Measurements from ENCODE around the gene MGRN1. TPM values are rescaled to one million over a fixed set of nuclear protein-coding genes. Genes with fewer than 3 reads are reported as not detected.

The MGRN1 gene
- 67.1 and 72.3 TPM in 2 replicates for total RNA-seq (2022)
- percentile 60 among the genes with signal in this experiment for Bru-seq, nascent RNA
- percentile 65 among the genes with signal in this experiment for BruChase-seq, experiment 1, labeled RNA remaining after a 2-hour chase
- percentile 74 among the genes with signal in this experiment for BruChase-seq, experiment 2, labeled RNA remaining after a 6-hour chase
- long read RNA-seq, partial matches to known transcripts: 0 of 13 reads
- long read RNA-seq, other reads (novel, unspliced or antisense): 8 of 13 reads

DNA sequence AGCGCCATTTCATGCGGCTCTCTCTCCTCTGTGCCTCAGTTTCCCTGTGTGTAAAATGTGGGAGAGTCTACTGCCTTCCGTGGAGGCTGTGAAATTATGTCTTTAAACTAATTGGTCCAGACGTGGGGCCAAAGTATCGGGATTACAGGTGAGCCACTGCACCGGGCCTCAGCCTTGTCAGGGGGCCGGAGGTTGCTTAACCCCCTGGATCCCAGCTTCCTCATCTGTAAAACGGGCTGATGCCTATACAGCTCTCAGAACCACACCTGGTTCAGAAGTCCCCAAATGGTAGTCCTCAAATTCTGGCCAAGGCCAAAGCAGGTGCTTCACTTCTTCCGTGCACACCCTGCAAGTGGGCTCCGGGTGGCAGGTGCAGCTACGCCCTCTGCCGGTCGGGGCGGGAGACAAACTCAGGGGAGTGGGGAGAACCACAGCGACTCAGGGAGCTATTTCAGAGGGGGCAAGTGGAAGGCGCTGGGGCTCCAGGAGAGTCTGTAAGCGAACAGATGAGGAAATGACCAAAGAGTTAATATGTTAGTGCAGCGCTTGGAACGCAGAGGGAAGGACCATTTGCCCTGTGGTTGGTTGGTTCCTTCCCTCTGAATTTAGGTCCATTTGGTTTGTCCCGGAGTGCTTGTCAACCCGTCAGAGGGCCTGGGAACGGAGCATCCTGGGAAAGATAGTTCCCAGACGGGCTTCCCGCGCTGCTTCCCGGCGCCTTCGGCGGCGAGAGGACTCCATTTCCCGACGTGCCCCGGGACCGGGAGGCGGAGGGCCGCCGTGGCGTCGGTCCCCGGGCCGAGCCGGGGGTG lies at the start of gene MGRN1:
Gene MGRN1, plus strand, starts transcription at position 812 of the 812 bp plus-strand sequence. CDS start 135 bp downstream, outside the sequence.
- TF ChIP-seq, protein P1, sequence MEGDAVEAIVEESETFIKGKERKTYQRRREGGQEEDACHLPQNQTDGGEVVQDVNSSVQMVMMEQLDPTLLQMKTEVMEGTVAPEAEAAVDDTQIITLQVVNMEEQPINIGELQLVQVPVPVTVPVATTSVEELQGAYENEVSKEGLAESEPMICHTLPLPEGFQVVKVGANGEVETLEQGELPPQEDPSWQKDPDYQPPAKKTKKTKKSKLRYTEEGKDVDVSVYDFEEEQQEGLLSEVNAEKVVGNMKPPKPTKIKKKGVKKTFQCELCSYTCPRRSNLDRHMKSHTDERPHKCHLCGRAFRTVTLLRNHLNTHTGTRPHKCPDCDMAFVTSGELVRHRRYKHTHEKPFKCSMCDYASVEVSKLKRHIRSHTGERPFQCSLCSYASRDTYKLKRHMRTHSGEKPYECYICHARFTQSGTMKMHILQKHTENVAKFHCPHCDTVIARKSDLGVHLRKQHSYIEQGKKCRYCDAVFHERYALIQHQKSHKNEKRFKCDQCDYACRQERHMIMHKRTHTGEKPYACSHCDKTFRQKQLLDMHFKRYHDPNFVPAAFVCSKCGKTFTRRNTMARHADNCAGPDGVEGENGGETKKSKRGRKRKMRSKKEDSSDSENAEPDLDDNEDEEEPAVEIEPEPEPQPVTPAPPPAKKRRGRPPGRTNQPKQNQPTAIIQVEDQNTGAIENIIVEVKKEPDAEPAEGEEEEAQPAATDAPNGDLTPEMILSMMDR (IDR thresholded peaks at IDR 0.05; ENCODE audit: insufficient read depth in 1 of 2, low read depth in 1 of 2, low read length in 1 of 2, severe bottlenecking in 1 of 2, unreplicated experiment in 1 of 2): peak; percentile 84 to 94
- CTCF ChIA-PET: interaction anchor here (0.5 to 2.8 kb wide), 11 partner anchors 8 to 110 kb away, joined by 3 to 13 read pairs (median 4); partner anchors contain the start of genes ANKS3, CDIP1 and DNAAF8
- Histone ChIP-seq H3K36me3 (ENCODE audit: control insufficient read depth, insufficient read depth, low read length) (no peaks in the 10 kb centered on the region; the same call in 1 of the 2 replicates), H3K27me3 (replicated peaks; ENCODE audit: control insufficient read depth, insufficient read depth, low read length) (no peaks in the 10 kb centered on the region), H3K9me3 (no peaks in the 10 kb centered on the region), H3K4me1 (peaks cover 6% of the 10 kb centered on the region; the same call in 1 of the 2 replicates), H3K4me3 (ENCODE audit: low read depth, low read length) (peak within 1 kb of the TSS; percentile 99)
- Mint-ChIP-seq H3K4me3 (ENCODE audit: unreplicated experiment) (peak within 1 kb of the TSS; percentile 84), H3K9me3 (ENCODE audit: unreplicated experiment) (no peaks in the 10 kb centered on the region), H3K27me3 (ENCODE audit: insufficient read depth, unreplicated experiment) (no peaks in the 10 kb centered on the region), H3K4me1 (ENCODE audit: low read depth, unreplicated experiment) (peaks cover 8% of the 10 kb centered on the region), H3K36me3 (ENCODE audit: insufficient read depth, unreplicated experiment) (peaks cover 24% of the 10 kb centered on the region), H3K27ac (ENCODE audit: unreplicated experiment) (peak within 1 kb of the TSS; percentile 99)
- TSS peak; percentile 76 for BruUV-seq (replicated peaks)
- intact Hi-C loops (cut with micrococcal nuclease; ENCODE audit: unreplicated experiment): loop anchor here (1.0 to 2.0 kb wide), 3 partner anchors 8 to 39 kb away; no protein-coding TSS in a partner anchor
- POLR2A ChIA-PET: interaction anchor here (0.5 to 2.8 kb wide), 4 partner anchors 8 to 145 kb away, joined by 3 to 20 read pairs (median 3); partner anchors contain the start of genes ANKS3 and DNAAF8
- DNase-seq: peak; percentile 95

DNA sequence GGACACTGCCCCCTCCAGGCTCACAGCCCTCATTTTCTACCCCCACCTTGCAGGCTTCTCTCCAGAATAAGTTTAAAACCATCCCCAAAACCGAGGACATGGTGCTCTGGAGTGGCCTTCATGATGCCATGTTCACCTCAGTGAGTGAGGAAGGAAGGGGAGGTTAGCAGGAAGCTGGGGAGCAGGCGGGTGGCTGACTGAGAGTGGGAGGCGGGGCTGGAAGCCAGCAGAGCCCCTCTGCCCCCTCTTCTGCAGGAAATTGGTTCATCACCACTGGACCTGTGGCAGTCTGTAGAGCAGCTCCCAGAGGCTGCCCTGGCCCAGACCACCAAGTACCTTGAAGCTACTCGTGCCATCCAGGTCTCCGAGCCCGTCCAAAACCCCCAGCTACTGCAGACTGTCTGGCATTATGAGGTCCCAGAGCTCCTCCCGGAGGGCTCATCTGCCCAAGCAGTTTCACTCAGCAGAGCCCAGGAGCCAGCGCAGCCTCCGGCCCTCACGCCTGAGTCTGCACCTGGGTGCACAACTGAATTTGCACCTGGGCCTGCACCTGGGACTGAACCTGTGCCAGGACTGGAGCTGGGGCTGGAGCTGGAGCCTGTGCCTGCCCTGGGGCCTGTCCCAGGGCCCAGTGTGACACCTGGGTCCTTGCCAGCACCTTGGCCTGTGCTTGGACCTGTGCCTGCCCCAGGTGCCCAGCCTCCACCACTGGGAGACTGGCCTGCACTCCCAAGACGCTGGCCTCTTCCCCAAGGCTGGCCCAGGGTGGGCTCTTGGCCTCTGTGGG lies 49.5 kb upstream of the MGRN1 start:
- POLR2A ChIA-PET: no interaction called here

More for the DNA sequence above, 49.5 kb upstream of the MGRN1 start:
- H3K27ac Mint-ChIP-seq (ENCODE audit: unreplicated experiment): no peak overlapping the region
- TF ChIP-seq, protein P1 (IDR thresholded peaks at IDR 0.05; ENCODE audit: insufficient read depth in 1 of 2, low read depth in 1 of 2, low read length in 1 of 2, severe bottlenecking in 1 of 2, unreplicated experiment in 1 of 2): no peak
- intact Hi-C loops (cut with micrococcal nuclease; ENCODE audit: unreplicated experiment): no loop called here
- H3K36me3 Mint-ChIP-seq (ENCODE audit: insufficient read depth, unreplicated experiment): no peaks in the 10 kb centered on the region
- no peaks in the 10 kb centered on the region for H3K27me3 ChIP-seq (replicated peaks; ENCODE audit: control insufficient read depth, insufficient read depth, low read length)
- BruUV-seq (replicated peaks): no TSS peak
- no peak overlapping the region for H3K4me3 ChIP-seq (ENCODE audit: low read depth, low read length)
- H3K4me1 ChIP-seq: no peaks in the 10 kb centered on the region
- H3K36me3 ChIP-seq (ENCODE audit: control insufficient read depth, insufficient read depth, low read length): no peaks in the 10 kb centered on the region
- no peak overlapping the region for H3K4me3 Mint-ChIP-seq (ENCODE audit: unreplicated experiment)
- no peaks in the 10 kb centered on the region for H3K9me3 Mint-ChIP-seq (ENCODE audit: unreplicated experiment)
- H3K4me1 Mint-ChIP-seq (ENCODE audit: low read depth, unreplicated experiment): no peaks in the 10 kb centered on the region
- DNase-seq: no peak
- no peaks in the 10 kb centered on the region for H3K27me3 Mint-ChIP-seq (ENCODE audit: insufficient read depth, unreplicated experiment)
- CTCF ChIA-PET: interaction anchor here (0.6 to 0.8 kb wide), 3 partner anchors 26 to 1610 kb away, joined by 3 to 6 read pairs (median 3); partner anchors contain the start of gene HMOX2
- H3K9me3 ChIP-seq: no peaks in the 10 kb centered on the region
